Stimulated activated CD8-positive, alpha-beta memory T cell treated with anti-CD3 and anti-CD28 coated beads, Interleukin-7, amount 100 ng/mL, for 48 hours (primary cell): Measurements from ENCODE around the gene IGIP.
"Not testable (repeated sequence)": the region's sequence is repeated elsewhere in the genome, so short reads cannot be mapped to it uniquely, and the experiment has no call there.

Experiments
- DNase-seq, 2 donors: peaks; one replicate each; pipeline ENCODE4 v3.0.0-alpha.2; 2020; ENCODE audit warnings: low read depth in 1 of 2; ENCODE audit errors: extremely low read depth in 1 of 2

Gene IGIP

DNA sequence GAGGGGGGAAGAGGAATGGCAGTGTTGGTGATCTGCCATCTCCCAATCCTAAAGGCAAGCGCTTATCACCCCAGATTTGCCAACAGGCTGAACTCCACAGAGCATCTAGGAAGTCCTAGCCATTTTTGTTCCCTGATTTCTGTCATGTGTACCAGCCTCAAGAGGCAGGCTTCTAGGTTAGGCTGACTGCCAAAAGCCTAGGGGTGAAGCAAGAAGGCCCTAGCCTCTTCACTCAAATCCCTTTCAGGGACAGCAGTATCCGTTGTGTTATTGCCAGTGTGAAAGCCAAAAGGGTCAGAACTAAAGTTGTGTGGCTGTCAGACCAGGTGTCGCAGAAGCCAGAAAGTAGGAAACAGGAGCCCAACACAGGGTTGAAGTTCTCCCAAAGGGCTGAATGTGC lies 14.7 kb downstream of the IGIP start:
- no peak for DNase-seq

- no peak for DNase-seq
These were observed 15.5 kb downstream of the IGIP start for GRCh38 chr5:140141241-140141640.

GRCh38 chr5:140142246-140142645 lies 16.5 kb downstream of the IGIP start:
- no peak for DNase-seq

DNA sequence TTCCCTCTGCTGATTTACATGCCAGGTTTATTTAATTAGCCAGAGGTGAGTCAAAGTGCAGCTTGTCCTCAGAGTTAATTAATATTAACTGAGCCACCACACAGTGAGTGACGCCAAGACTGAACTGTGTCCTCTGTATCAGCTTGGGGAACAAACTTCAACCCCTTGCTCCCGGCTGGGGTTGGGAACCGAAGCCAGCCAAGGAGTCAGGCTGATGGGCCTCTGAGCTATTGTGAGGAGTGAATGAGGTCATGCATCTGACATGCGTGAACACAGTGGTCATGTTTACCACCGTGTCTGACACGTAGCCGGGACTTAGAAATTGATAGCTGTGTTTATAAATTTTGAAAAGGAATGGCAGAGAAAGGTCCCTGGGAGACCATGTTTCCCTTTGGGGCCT lies 17.1 kb downstream of the IGIP start:
- DNase-seq = no peak

- no peak for DNase-seq
These were observed 18.0 kb downstream of the IGIP start for GRCh38 chr5:140143521-140144258.

- no peak for DNase-seq
These were observed 19.5 kb downstream of the IGIP start for GRCh38 chr5:140145256-140145655.

DNA sequence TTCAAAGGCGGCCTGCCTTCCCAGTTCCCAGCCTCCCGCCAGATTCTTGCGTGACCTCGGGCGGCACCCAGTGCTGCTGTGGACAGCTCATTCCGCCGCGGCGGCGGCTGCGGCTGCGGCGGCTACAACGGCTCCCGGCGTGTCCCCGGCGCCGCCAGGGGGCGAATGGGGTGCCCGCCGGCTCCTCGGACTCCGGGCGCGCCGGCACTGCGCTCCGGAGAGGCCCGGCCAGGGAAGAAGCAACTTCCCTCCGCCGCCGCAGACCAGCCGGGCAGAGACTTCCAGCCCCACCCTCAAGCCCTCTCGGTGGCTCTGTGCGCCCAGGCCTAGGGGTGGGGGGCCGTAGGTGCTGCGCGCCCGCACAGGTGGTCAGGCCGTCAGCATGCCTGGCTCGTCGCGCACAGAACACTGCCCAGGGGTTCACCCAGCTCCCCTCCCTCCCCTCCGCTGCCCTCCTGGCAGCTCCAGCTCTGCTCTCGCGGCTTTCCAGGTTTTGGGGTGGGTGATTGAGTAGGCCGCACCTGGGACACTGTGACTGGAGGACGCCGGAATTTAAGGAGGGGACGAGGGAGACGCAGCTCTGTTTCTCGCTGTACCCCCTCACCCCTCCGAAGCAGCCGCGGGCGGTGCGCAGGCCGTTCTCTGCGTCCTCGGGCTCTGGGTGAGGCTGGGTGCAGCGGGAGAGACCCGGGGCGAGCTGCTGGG lies 20.2 kb downstream of the IGIP start:
- peak; percentile 15 to 20 for DNase-seq

DNA sequence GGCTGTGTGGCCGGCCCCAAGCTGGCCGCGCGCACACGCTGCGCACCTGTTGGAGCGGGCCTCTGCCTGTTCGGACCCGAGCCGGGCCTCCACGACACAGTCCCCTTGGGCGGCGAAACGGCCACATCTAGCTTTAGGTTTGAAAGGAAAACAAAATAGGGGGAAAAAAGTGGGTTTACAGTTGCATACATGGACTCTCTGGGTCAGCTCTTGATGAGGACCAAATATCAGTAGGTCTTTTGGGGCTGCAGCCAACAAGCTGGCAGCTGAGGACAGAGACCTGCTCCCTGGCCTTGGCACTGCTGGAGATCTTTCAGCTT lies 20.7 kb downstream of the IGIP start:
- DNase-seq = no peak

DNA sequence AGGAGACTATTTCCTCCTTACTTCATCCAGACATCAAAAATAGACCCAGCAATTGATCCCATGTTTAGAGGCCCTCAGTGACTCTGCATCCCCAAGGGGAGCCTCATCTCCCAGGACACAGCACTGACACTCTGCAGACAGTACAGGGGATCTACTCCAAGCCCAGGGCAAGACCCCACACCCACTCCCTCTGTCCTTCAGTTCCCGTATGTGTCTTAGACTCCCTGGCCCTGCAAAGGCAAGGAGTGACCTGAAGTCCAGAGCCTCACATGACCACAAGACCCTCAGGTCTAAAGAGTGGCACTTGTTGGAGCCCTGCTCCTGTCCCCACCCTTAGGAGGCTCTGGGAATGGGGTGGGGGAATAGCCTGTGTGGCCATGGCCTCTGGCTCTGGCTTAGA lies 21.7 kb downstream of the IGIP start:
- no peak for DNase-seq

DNA sequence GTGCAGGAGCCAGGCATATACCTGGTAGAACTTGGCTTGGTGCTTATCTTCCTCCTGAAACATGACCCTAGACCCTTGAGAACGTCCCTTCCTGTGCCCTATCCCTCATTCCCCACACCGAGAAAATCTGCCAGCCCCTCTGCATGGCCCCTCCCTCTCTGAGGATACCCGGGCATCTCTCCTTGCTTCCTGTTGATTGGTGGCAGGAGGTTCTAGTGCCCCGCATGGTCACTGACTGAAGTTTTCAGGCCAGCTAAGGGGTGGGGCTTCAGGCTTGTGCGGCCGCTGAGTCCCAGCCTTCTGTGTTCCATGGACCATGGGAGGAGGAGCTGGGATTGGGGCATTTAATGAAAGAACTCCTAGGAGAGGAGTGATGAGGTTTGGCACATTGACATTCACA lies 22.8 kb downstream of the IGIP start:
- DNase-seq = no peak

- DNase-seq = no peak
These were observed 24.5 kb downstream of the IGIP start for GRCh38 chr5:140150201-140150600.

DNA sequence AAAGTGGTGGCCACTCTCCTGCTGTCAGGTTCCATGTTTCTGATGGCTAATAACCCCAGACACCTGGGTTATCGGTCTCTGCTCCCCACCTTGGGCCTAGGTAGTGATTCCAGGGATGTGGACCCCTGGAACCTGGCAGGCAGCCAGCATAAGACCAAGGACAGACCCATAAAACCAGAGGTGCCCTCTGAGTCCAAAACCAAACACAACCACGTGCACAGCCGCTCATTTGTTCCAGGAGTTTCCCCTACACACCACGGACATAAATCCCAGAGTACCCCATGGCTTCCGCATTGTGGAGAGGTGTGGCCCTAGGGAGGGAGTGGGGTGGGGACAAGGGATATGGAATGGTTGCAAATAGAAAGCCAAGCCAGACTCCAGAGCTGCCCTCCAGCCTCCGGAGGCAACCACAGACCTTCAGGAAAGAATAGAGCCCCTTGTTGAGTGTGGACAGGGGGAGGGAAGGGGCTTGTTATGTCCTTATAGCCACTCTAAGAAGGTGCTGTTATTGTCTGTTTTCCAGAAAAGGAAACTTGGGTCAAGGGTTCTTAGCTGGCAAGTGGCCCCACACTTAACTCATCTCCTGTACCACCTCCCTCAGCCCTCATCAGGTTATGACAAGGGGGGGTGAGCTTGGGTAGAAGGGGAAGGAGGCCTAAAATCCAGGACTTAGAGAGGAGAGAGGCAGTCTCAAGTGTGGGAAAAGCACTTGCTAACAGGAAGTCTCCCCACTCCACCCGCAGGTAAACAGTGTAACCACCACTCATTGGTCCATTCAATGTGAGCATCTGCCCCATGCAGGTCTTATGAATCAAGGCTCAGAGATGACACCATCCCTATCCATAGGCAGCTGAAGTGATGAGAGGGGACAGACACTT lies 25.6 kb downstream of the IGIP start:
- no peak for DNase-seq

DNA sequence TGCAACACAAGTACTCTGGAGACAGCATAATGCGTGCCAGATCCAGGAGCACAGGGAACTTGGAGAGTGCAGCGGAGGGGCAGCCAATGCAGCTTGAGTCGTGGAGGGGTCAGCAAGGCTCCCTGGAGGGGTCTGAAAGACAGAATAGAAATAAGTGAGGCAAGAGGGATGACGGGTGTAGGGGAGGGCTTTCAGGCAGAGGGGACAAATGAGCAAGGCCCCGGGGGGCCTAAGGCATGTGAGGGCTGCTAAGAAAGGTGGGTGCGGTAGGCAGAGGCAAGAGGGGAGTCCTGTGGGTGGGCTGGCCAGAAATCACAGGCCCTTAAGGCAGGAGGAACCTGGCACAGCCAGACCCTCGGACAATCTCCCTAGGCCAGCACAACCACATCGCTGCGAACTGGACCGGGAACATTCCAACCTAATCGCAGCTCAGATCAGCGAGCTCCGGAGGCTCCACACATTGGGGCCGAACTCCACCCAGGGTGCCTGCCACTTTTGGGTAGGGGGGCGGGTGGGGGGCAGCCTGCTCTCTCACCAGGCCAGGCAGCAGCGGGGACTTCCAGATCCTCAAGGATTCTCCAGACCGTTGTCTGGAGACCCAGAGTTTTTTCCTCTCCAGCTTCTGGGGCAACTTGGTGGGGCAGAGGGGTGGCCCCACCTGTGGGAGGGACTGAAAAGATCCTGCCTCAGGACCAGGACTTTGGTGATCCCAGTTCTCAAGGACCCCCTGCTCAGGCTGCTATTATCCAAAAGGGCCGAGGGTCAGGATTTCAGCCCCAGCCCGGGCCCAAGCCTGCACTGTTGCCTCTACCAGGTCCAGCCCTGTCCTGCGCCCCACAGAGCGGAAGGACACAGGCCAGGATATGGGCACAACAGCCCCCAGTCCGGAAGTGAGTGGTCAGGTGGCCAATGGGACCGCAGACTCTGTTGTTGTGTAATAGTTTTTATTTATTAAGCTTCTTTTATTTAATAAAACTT lies 26.6 kb downstream of the IGIP start:
- no peak for DNase-seq

- DNase-seq = no peak
These were observed 27.5 kb downstream of the IGIP start for GRCh38 chr5:140153255-140153654.

- DNase-seq = no peak
These were observed 28.2 kb downstream of the IGIP start for GRCh38 chr5:140153905-140154304.

DNA sequence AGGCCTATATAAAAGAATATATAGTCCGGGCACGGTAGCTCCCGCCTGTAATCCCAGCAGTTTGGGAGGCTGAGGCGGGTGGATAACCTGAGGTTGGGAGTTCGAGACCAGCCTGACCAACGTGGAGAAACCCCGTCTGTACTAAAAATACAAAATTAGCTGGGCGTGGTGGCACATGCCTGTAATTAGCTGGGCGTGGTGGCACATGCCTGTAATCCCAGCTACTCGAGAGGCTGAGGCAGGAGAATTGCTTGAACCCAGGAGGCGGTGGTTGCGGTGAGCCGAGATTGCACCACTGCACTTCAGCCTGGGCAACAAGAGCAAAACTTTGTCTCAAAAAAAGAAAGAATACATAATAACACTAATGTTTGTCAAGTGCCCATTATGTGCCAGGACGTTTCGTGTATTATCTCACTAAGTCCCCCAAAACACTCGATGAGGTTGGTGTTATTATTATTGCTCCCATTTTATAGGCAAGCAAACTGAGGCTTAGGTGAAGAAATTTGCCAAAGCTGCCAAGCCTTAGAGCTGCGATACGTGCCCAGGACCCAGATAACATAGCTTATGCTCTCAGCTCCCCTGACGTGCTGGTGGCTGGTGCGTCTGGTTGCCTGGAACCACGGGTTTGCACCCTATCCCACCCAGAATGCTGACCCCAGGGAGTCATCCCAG lies 29.1 kb downstream of the IGIP start:
- not testable (repeated sequence) for DNase-seq

GRCh38 chr5:140157032-140157781 lies 31.5 kb downstream of the IGIP start:
- peak; percentile 71 to 74 for DNase-seq

DNA sequence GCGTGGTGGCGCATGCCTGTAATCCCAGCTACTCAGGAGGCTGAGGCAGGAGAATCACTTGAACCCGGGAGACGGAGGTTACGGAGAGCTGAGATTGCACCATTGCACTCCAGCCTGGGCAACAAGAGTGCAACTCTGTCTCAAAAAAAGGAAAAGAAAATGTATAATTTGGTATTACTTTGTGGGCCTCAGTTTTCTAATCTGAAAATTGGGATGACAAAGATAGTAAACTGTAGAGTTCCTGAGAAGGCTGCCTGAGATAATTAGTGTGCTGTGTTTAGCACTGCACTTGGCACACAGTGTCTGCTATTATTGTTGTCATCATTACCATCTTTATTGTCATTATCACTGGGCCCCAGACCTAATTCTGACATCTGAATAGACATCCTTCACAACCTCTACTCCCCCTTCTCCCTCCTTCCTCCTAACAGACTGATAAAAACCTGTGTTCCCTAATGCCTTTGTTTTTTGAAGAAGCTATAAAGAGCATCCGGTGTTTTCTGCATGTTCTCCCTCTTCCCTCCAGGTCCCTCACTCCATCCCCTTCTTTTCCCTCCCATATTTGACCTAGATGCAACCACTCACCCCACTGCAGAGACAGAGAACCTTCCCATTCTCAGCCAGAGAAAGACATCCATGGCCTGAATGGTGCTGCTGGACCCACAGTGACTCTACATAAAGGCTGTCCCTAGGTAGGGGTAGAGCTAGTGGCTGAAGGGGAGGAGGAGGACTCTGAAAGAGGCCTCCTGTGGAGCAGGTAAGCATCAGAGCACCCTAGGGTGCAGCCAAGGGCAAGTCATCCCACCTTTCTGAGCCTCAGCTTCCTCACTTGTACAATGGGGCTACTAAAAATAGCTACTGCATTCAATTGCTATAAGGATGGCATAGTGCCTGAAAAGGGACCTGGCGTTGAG lies 33.5 kb downstream of the IGIP start:
- no peak for DNase-seq
